Esophagus squamous epithelium (tissue), 4 donors: ENCODE data around the gene CATSPERE.

ENCODE experiments used
- CTCF ChIP-seq, 6 experiments: fragments of 450-650 bp in 4 of 6; fragments of 200-600 bp in 2 of 6; sonication (generic) in 2 of 6; IDR thresholded peaks; one replicate each; pipeline ENCODE4 v1.5.1; 2016 to 2019; ENCODE audit warnings: antibody characterized with exemption in 6 of 6, mild to moderate bottlenecking in 4 of 6, moderate library complexity in 4 of 6
- POLR2A ChIP-seq, 4 donors: fragments of 450-650 bp; IDR thresholded peaks; one replicate each; pipeline ENCODE4 v1.6.1; 2017; ENCODE audit warnings: antibody characterized with exemption in 4 of 4, mild to moderate bottlenecking in 4 of 4, moderate library complexity in 3 of 4

- TF ChIP-seq POLR2A (IDR thresholded peaks at IDR 0.05) (no peak), CTCF (IDR thresholded peaks at IDR 0.05) (no peak)
Observed at GRCh38 chr1:244672946-244673682, 212.0 kb downstream of the CATSPERE start.
